HG02885 (cell line): Measurements from ENCODE around the gene MYCN.
"Not testable (repeated sequence)": the region's sequence is repeated elsewhere in the genome, so short reads cannot be mapped to it uniquely, and the experiment has no call there.

Source experiments
- ATAC-seq: cut with Tn5 transposase; IDR thresholded peaks from one replicate; pipeline ENCODE4 v1.9.1; 2021; ENCODE audit warnings: mild to moderate bottlenecking; ENCODE audit not compliant: unreplicated experiment, poor library complexity

The MYCN gene

DNA sequence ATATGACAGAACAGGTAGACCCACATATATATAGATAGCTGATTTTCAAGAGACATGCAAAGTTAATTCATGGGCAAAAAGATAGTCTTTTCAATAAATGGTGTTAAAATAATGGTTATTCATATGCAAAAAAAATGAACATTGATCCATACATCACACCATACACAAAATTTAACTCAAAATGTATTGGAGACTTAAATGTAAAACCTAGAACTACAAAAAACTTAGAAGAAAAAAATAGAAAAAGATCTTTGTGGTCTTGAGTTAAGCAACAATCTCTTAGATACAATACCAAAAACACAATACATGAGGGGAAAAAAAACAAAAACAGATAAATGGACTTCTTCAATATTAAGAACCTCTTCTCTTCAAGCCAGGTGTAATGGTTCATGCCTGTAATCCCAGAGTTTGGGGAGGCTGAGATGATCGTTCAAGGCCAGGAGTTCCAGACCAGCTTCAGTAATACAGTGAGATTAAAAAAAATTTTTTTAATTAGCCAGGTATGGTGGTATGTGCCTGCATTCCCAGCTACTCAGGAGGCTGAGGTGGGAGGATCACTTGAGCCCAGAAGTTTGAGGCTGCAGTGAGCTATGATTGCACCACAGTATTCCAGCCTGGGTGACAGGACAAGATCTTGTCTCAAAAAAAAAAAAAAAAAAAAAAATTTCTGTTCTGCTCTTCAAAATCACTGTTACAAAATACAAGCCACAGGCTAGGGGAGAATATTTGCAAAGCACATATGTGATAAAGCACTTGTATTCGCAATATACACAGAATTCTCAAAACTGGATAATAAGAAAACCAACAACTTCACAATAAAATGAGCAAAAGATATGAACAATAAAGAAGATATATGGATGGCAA is 32.7 kb upstream of the MYCN start:
- ATAC-seq = no peak

DNA sequence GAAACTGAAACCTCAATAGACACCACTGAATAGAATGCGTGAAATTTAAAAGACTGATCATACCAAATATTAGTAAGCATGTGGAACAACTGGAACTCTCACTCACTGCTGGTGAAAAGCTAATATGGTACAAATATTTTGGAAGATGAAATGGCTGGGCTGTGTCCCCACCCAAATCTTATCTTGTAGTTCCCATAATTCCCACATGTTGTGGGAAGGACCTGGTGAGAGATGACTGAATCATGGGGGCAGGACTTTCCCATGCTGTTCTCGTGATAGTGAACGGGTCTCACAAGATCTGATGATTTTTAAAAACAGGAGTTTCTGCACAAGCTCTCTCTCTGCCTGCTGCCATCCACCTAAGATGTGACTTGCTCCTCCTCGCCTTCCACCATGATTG is 32.0 kb upstream of the MYCN start:
- no peak for ATAC-seq

- no peak for ATAC-seq
Observed at GRCh38 chr2:15909157-15909556, 31.2 kb upstream of the MYCN start.

- no peak for ATAC-seq
Observed at GRCh38 chr2:15909736-15910135, 30.6 kb upstream of the MYCN start.

DNA sequence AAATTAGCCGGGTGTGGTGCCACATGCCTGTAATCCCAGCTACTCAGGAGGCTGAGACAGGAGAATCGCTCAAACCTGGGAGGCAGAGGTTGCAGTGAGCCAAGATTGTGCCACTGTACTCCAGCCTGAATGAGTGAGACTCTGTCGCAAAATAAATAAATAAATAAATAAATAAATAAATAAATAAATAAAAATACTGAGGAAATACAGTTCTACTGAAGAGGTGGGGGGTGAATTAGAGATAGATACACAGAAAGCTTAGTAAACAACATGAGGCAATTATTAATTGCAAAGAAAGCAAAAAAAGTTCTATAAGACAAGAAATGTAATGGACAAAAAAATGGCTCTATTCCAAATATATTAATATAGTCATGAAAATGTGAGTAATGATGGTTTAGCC is 29.1 kb upstream of the MYCN start:
- ATAC-seq = not testable (repeated sequence)

DNA sequence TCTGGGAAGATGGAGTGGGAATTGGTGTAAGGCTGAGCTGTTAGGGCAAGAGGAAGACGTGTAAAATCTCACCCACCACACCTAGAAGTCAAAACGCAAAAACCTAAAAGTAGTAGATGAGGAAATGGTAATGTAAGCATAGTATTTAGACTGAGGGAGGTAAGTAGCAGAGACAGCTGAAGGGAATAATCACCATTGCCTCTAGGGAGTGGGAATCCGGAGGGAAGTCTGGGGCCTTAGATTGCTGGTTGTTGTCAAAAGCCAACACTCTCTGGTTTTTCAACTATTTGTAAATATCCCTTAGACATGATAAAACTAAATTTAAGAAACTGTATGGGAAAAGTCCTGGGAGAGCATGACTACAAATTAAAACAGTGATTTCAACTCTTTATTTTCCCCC is 28.7 kb upstream of the MYCN start:
- ATAC-seq = no peak

GRCh38 chr2:15912203-15912602 is 28.1 kb upstream of the MYCN start:
- ATAC-seq = no peak

DNA sequence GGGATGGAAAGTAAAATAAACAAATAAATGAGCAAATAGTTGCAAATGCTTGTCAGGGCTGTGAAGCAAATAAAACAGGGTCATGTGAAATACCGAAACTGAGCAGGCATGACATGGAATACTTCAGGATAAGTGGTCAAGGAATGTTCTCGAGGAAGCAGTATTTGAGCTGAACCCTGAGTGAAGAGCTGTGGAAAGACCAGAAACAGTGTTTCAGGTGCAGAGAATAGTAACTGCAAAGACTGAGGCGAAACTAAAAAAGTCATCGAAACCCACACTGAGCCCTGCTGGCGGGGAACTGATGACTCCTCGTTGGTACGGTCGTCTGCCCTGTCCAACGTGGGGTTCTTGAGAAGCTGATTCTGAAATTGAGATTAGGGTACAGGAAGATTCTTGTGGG is 27.2 kb upstream of the MYCN start:
- no peak for ATAC-seq

DNA sequence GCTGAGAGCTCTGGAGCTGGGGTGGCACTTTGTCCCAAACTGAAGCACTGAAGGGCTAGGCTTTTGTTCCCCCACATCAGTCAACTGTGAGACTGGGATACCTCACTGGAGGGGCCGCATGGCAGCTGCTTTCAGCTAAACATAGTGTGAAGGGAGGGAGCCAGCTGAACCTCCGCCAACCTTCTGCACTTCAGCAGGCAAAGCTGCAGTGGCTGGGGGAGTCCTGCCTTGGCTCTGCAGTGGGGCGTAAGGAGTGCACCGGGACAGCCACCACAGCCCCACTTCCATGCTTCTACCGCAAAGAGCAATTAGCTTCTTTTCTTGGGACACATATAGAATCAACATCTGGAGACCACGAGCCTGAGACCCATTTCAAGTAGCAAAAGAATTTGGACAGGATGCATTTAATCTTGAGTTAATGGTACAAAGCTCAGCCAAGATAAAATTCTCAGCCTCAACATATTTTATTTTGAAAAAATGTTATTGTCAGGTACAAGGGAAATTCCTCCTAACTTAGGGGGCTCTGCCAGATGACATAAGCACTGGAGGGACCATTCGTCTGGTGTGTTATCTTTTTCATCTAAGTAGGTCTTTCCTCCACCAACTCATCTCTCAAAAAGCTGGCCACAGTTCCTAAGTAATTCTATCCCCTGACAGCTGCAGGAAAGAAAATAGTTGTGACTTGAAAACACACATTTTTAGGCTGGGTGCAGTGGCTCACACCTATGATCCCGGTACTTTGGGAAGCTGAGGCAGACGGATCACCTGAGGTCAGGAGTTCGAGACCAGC is 25.6 kb upstream of the MYCN start:
- no peak for ATAC-seq

GRCh38 chr2:15915546-15915945 is 24.8 kb upstream of the MYCN start:
- not testable (repeated sequence) for ATAC-seq

GRCh38 chr2:15916336-15916735 is 24.0 kb upstream of the MYCN start:
- no peak for ATAC-seq

- no peak for ATAC-seq
Observed at GRCh38 chr2:15918761-15919356, 21.5 kb upstream of the MYCN start.

DNA sequence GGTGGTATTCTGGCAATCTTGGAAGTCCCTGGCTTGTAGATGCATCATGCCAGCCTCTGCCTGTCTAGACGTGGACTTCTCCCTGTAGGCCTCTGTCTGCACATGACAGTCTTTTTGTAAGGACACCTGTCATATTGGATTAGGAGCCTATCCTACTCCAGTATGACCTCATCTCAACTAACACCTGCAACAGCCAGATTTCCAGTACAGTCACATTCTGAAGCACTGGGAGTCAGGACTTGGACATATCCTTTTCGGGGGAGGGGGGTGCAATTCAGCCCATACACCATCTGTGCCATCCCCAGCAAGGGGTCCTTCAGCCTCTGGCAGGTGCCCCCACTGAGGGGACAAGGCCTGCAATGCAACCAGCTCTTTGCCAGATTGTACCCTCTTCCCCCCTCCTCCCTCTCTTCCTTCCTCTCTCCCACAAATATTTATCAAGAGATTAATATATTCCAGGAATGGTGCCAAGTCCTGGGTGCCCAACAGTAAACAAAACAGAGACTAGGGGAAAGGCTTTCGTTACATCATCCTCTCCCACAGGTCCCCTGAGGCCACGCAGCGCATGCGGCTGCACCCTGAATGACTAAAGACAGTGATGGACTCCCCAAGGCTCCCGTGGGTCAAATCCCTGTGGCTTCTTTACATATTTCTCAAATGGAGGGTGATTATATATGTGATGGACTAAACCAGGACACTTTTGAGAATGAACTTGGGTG is 20.5 kb upstream of the MYCN start:
- no peak for ATAC-seq

DNA sequence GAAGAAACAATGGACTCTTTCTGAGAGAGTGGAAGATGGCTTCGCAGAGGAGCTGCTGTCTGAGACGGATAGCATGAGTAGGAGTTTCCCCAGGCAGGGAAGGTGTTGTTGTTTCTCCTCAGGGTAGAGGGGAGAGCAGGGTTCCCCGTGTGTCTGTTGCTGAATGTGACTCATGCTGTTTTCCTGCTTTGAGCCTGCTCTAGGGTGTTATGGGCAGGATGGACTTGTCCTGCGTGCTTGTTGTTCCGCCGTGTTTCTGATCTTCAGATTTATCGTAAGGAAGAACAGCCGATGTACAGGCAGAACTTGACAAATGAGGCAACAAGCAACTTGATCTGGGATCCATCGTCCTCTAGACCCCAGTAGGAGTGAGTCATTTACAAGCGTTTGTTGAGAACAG is 19.7 kb upstream of the MYCN start:
- ATAC-seq = no peak

DNA sequence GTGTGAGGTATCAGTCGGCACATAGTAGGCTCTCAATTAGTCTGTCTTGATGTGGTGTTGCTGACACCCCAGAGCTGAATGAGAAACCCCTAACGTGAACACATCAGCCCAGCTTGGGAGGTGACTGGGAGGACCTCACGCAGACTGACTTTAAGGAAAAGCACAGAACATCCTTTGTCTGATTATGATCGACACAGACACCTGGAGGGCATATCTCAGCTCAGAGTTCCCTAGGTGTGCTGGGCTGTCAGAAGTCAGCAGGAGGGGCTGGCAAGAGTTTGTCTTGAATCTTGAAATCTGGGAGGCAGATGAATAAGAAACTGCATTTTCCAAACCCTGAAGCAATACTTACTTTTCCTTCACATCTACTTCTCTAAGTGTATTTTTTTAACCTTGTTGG is 16.8 kb upstream of the MYCN start:
- ATAC-seq = no peak

- no peak for ATAC-seq
Observed at GRCh38 chr2:15925819-15926218, 14.5 kb upstream of the MYCN start.

DNA sequence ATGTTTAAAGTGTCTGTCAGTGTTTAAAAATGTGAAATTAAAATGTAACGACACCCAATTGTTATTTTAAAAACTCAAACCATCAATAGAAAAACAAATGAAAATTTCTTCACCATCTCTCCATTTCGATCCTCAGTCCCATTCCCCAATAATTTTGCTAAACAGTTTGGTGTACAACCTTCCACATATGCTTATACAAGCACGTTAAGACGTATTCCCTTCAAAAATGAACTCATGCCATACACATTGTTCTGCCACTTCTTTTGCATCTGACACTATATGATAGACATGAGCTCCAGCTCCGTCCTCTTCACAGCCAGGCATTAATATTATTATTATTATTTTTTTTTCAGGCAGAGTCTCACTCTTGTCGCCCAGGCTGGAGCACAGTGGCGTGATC is 14.1 kb upstream of the MYCN start:
- ATAC-seq = no peak

GRCh38 chr2:15927551-15928218 is 12.7 kb upstream of the MYCN start:
- ATAC-seq = no peak

DNA sequence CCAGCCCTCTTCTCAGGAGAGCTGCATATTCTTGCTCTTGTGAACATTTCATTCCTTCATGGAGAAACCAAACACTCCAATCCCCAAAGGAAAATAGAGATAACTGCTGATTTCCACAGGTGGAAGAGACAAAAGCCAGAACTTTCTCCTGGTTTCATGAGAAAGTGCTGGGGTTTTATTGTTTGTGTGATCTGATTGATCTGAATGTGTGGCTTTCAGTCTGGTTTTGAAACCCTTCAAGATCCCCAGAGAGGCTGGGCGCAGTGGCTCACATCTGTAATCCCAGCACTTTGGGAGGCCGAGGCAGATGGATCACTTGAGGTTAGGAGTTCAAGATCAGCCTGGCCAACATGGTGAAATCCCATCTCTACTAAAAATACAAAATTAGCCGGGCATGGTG is 11.3 kb upstream of the MYCN start:
- not testable (repeated sequence) for ATAC-seq

- no peak for ATAC-seq
Observed at GRCh38 chr2:15929861-15930260, 10.5 kb upstream of the MYCN start.
